GM12801 (cell line): ENCODE data around the gene NRXN3.

ENCODE experiments used
- TF ChIP-seq, protein P1 (sequence below): IDR thresholded peaks from one replicate; pipeline ENCODE4 v1.5.1; 2011; ENCODE audit warnings: control low read depth; ENCODE audit not compliant: insufficient read length; ENCODE audit errors: extremely low read depth

NRXN3 gene

DNA sequence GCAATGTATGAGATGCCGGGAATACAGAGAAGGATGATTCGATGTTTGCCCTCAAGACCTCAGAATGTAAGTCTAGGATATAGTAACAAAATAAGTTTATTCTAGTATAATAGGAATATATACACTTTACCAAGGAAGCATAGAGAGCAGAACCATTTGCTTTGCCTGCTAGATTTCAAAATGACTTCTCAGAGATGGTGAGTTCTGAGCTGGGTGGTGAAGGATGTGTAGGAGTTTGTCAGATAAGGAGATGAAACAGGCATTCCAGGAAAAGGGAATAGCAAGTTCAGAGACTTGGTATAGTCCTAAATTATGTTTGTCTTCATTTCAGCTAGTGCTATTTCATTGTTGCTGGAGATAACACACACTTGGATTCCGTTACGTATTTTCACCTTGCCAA lies 1385.3 kb downstream of the NRXN3 start:
- TF ChIP-seq, protein P1, sequence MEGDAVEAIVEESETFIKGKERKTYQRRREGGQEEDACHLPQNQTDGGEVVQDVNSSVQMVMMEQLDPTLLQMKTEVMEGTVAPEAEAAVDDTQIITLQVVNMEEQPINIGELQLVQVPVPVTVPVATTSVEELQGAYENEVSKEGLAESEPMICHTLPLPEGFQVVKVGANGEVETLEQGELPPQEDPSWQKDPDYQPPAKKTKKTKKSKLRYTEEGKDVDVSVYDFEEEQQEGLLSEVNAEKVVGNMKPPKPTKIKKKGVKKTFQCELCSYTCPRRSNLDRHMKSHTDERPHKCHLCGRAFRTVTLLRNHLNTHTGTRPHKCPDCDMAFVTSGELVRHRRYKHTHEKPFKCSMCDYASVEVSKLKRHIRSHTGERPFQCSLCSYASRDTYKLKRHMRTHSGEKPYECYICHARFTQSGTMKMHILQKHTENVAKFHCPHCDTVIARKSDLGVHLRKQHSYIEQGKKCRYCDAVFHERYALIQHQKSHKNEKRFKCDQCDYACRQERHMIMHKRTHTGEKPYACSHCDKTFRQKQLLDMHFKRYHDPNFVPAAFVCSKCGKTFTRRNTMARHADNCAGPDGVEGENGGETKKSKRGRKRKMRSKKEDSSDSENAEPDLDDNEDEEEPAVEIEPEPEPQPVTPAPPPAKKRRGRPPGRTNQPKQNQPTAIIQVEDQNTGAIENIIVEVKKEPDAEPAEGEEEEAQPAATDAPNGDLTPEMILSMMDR: no peak

DNA sequence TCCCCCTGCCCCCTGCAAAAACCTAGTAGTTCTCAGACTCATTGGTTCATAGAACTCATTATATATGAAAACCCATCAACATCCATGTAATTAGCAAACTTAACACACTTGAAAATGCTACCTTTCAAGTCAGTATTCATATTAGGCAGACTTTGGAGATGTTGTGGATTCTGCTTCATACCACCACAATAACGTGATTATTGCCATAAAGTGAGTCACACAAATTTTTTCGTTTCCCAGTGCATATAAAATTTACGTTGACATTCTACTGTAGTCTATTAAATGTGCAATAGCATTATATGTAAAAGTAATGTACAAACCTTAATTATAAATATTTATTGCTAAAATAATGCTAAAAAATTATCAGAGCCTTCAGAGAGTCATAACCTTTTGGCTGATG lies 1387.1 kb downstream of the NRXN3 start:
- TF ChIP-seq, protein P1: no peak

DNA sequence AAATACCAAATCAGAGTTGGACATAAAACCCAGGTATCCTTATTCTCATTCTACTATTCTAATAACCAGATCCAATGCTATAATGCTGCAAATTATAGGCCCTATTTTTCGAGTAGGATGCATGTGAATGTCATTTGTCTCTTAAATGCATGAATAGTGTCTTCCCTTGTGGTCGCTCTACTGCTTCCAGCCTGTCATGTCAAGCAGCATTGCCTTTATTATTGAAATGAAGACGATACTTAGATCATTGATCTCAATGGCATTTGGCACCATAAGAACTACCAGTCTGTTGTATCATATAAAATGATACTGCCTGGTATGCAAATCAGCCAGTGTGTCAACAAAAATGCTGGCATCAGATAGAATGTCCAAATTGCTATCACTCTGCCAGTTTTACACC lies 1392.0 kb downstream of the NRXN3 start:
- TF ChIP-seq, protein P1: no peak

DNA sequence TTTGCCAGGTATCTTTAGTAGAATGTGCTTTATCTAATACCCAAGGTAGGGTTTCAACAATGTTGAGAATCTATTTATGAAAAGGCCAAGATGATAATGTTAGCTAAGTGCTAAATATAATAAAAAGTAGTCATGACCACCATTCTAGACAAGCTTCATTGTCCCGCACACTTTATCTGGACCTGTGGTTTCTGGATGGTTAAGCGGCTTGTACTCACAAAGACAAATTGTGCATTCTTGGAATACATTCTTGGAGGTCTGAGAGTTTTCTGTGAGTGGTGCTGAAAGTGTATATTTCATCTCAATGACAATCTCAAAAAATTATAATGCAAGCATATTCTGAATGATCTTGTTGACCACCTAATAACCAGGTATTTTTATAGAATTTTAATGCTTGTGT lies 1394.2 kb downstream of the NRXN3 start:
- TF ChIP-seq, protein P1: no peak

DNA sequence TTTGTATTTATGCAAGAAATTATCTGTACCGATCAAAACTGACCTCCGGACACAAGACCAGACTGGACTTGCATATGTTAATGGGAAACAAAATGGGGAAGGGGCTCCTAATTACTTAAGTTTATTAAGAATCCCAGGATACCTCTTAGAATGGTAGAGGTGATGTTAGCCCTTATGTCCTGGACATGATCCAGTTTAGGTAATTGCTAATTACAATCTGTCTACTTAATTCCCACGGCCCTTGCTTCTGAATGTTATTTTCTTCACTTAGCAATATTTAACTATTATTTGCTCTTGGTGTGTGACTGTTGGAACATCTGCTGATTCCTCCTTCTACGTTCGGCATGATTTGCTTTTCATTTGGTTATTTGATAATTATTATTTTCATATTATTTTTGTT lies 1397.1 kb downstream of the NRXN3 start:
- TF ChIP-seq, protein P1: no peak

DNA sequence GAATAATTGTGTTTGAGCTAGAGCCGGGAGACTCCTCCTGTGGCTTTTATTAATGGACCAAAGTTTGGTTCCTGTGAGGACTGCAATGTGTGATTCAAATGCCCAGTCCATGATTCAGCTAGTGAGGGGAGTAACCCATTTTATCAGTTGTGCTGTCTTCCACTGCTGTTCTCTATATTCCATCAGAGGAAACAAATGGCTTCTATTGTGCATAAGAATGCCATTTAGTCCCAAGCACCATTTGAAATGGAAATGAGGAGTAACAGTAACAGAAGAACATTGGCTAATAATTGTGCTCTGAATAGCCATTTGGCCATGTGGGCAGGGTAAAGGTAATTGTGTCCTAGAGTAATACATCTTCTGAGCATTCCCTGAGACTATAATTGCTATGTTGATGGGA lies 1398.4 kb downstream of the NRXN3 start:
- TF ChIP-seq, protein P1: no peak

DNA sequence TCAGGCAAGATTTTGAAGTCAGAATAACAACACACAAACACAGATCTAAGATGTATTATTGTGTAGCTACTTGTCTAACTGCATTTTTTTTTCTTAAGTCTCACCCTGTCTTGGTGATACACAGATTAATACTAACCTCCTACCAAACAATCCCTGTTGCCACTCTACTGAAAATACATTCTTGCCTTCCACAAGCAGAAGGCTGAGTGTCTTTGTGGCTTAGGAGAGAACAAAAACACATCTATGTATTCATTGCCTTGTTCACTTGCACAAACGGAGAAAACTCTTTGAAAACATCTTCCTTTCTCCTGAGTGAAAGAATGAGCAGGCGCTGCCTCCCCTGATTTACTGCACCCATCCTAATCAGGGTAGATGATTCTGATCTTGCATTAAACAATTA lies 1398.9 kb downstream of the NRXN3 start:
- TF ChIP-seq, protein P1: no peak

DNA sequence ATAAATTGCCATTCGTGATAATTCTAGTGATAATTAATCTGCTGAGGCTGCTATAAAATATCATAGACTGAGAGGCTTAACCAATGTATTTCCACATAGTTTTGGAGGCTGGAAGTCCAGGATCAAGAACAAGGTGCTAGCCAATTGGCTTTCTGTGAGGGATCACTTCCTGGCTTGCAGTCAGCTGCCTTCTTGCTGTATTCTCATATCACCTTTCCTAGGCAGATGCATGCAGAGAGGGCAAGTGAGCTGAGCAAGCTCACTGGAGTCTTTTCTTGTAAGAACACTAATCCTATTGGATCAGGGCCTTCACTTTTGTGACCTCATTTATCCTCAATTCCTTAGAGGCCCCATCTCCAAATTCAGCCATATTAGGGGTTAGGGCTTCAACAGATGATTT lies 1400.5 kb downstream of the NRXN3 start:
- TF ChIP-seq, protein P1: no peak
